ENCODE results near the gene LRRC2. TPM values are rescaled to one million over a fixed set of nuclear protein-coding genes. Genes with fewer than 3 reads are reported as not detected.
A peak's percentile ranks its signal among the peaks of the same experiment; 100 is the strongest.

LRRC2 gene
- total and polyA plus RNA-seq, 12 donors, result 0.09 to 4.7 (median 1.2) TPM; not detected in 1

DNA sequence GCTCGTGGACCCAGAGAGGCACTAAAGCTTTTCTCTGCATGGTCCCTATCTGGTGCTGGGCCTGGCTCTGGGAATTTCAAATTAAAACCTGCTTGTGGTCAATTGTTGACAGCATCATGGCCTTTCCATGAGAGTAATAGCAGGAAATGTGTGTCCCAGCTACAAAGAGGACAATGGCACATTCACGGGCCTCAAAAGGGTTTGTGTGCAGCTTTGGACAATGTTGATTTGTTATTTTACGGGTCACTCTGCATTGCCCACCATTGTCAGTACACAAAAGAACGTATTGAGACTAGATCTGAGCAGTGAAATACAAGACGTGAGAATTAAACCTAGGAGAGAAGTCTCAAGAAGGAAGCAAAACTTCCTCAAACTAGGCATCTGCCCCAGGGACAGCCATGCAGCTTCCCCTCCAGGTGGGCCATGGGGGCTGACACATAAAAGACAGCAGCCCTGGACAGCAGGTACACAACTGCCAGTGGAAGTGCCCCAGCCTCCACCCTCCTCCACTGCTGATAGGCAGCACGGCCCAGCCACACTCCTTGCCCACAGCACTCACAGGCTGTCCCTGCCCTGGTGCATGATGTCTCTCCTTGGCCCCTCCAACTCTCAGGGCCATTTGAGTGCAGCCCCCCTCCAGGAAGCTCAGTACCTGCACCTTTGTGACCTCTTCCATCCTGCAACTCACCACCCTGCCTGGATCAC lies 85.5 kb downstream of the LRRC2 start:
- no peaks in the 10 kb centered on the region for H3K9me3 ChIP-seq (replicated peaks in 1 of 3)
- DNase-seq, result peak in 1 of 7 donors; percentile 18
- no peak overlapping the region for H3K27ac ChIP-seq
- intact Hi-C loops (cut with DNase I), result no loop called here
- no peaks in the 10 kb centered on the region for H3K36me3 ChIP-seq (replicated peaks in 1 of 2)
- 75 to 85% (median 77%) methylated on average over 6 of the region's 6 CpGs for whole genome bisulfite sequencing, 4 donors
- no peak overlapping the region for H3K4me3 ChIP-seq
- TF ChIP-seq POLR2A (IDR thresholded peaks at IDR 0.05), result no peak
- TF ChIP-seq, protein P1, sequence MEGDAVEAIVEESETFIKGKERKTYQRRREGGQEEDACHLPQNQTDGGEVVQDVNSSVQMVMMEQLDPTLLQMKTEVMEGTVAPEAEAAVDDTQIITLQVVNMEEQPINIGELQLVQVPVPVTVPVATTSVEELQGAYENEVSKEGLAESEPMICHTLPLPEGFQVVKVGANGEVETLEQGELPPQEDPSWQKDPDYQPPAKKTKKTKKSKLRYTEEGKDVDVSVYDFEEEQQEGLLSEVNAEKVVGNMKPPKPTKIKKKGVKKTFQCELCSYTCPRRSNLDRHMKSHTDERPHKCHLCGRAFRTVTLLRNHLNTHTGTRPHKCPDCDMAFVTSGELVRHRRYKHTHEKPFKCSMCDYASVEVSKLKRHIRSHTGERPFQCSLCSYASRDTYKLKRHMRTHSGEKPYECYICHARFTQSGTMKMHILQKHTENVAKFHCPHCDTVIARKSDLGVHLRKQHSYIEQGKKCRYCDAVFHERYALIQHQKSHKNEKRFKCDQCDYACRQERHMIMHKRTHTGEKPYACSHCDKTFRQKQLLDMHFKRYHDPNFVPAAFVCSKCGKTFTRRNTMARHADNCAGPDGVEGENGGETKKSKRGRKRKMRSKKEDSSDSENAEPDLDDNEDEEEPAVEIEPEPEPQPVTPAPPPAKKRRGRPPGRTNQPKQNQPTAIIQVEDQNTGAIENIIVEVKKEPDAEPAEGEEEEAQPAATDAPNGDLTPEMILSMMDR (IDR thresholded peaks at IDR 0.05), result no peak
- H3K27me3 ChIP-seq, result peaks cover 4% of the 10 kb centered on the region
- no peaks in the 10 kb centered on the region for H3K4me1 ChIP-seq (replicated peaks in 1 of 2)

DNA sequence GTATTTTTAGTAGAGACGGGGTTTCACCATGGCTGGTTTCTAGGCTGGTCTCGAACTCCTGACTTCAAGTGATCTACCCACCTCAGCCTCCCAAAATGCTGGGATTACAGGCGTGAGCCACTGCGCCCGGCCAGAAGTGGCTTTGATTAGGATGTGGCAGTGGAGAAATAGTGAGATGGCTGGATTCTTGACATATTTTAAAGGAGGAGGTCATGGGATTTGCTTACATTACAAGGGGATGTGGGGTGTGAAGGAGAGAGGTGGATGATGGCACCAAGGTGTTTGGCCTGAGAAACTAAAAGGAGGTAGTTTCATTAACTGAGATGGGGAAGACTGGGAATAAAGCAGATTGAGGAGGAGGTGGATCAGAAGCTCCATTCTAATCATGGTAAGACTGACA lies 86.4 kb downstream of the LRRC2 start:
- no peaks in the 10 kb centered on the region for H3K9me3 ChIP-seq (replicated peaks in 1 of 3)
- no peak for TF ChIP-seq POLR2A (IDR thresholded peaks at IDR 0.05)
- TF ChIP-seq, protein P1 (IDR thresholded peaks at IDR 0.05), result no peak
- intact Hi-C loops (cut with DNase I), result no loop called here
- H3K27me3 ChIP-seq, result peaks cover 4% of the 10 kb centered on the region
- peak in 1 of 7 donors; percentile 5 for DNase-seq
- WGBS, 4 donors, result 63 to 83% (median 72%) methylated on average over 5 of the region's 5 CpGs
- H3K27ac ChIP-seq, result no peak overlapping the region
- H3K4me1 ChIP-seq (replicated peaks in 1 of 2), result no peaks in the 10 kb centered on the region
- H3K36me3 ChIP-seq (replicated peaks in 1 of 2), result no peaks in the 10 kb centered on the region
- no peak overlapping the region for H3K4me3 ChIP-seq

DNA sequence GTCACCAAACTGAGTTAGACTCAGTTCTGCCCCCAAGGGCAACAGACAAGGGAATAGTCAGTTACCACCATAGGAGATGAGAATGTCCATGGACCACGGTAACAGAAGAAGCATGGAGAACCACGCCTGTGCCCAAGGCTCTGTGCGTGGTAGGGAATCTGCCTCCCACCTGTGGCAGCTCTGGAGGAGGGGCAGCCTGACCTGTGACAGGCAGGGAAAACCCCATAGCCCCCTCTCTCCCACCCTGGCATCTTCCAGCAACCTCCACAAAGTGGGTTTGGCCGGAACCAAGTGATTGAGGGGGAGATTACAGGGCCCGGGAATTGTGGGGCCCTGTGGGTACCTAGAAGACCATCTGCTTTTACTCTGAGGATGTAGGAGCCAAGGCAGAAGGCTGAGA lies 87.1 kb downstream of the LRRC2 start:
- Histone ChIP-seq H3K27ac (no peak overlapping the region), H3K36me3 (replicated peaks in 1 of 2) (no peaks in the 10 kb centered on the region), H3K27me3 (peaks cover 4% of the 10 kb centered on the region), H3K9me3 (replicated peaks in 1 of 3) (no peaks in the 10 kb centered on the region), H3K4me3 (no peak overlapping the region), H3K4me1 (replicated peaks in 1 of 2) (no peaks in the 10 kb centered on the region)
- peak in 1 of 7 donors; percentile 7 for DNase-seq
- 87 to 96% (median 91%) methylated on average over 5 of the region's 5 CpGs for WGBS, 4 donors
- intact Hi-C loops (cut with DNase I), result no loop called here
- TF ChIP-seq, protein P1 (IDR thresholded peaks at IDR 0.05), result no peak
- TF ChIP-seq POLR2A (IDR thresholded peaks at IDR 0.05), result no peak

DNA sequence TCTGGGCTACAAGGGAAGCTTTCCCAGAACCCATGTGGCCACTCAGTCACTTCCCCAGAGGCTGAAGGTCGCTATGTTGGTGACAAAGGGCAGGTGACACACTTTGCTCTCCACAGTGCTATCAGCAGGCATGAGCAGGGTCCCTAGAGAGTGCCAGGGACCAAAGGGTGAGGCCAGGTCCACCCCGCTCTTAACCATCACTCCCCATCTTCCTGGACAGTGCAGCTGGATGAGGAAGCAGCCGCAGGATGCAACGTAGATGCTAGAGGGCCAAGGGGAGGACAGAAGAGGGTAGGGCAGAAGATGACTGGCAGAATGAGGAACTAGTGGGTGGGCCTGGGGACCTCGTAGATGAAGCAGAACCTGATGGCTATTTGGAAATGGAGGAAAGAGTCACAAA lies 87.8 kb downstream of the LRRC2 start:
- Histone ChIP-seq H3K36me3 (replicated peaks in 1 of 2) (no peaks in the 10 kb centered on the region), H3K4me3 (no peak overlapping the region), H3K27ac (no peak overlapping the region), H3K27me3 (peaks cover 6% of the 10 kb centered on the region), H3K4me1 (replicated peaks in 1 of 2) (no peaks in the 10 kb centered on the region), H3K9me3 (replicated peaks in 1 of 3) (no peaks in the 10 kb centered on the region)
- DNase-seq, result no peak
- 70 to 86% (median 74%) methylated on average over 5 of the region's 5 CpGs for WGBS, 4 donors
- intact Hi-C loops (cut with DNase I), result no loop called here
- TF ChIP-seq, protein P1 (IDR thresholded peaks at IDR 0.05), result no peak
- no peak for TF ChIP-seq POLR2A (IDR thresholded peaks at IDR 0.05)

Data from adrenal gland (tissue), 12 donors.